ENCODE results near the gene ACOT8.

ACOT8 gene

DNA sequence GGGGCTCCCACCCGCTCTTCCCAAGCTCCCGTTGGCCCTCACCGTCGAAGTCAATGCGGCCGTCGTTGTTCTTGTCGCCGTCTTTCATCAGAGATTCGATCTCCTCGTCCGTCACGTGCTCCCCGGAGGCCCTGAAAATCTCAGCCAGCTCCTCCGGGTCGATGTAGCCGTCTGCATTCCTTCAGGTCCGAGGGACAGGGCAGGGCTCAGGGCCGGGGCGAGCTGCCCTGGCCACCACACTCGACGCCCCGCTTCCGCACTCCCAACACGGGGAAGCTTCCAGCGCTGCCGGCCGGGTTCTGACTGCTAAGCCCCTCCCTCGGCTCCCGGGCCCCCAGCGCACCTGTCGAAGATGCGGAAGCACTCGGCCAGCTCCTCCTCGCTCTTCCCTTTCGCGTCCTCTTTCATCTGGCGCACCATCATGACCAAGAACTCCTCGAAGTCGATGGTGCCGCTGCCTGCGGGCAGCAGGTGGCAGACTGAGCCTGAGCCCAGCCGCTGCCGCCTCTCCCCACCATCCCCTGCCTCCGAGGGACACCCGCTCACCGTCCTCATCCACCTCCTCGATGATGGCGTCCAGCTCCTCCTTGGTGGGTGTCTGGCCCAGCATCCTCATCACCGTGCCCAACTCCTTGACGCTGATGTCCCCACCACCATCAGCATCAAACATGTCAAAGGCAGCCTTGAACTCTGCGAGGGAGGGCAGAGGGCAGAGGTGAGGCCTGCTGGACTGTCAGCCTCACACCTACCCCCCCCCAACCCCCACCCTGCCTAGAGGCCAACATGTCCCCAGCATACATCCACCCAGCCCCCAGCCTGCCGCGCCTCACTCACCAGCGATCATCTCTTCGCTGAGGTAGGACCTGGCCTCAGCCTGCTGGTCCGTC is 33.0 kb downstream of the ACOT8 start:
- Histone ChIP-seq H3K4me3 (ENCODE audit: low read length) (no peak overlapping the region), H3K4me1 (ENCODE audit: low read length) (peaks cover 3% of the 10 kb centered on the region; the same call in 1 of the 2 replicates), H3K79me2 (ENCODE audit: low read length) (no peaks in the 10 kb centered on the region), H2AFZ (ENCODE audit: low read depth, low read length) (no peak overlapping the region; the same call in 1 of the 2 replicates), H3K9me3 (ENCODE audit: insufficient read depth, low read length) (no peaks in the 10 kb centered on the region), H3K27ac (ENCODE audit: low read length) (no peak overlapping the region), H3K4me2 (ENCODE audit: low read length) (no peak overlapping the region; the same call in 1 of the 2 replicates), H3K36me3 (replicated peaks; ENCODE audit: low read depth, low read length) (peaks cover 3% of the 10 kb centered on the region), H3K27me3 (ENCODE audit: low read depth, low read length) (peaks cover 9% of the 10 kb centered on the region; the same call in 1 of the 2 replicates), H4K20me1 (ENCODE audit: insufficient read depth, low read length) (no peaks in the 10 kb centered on the region), H3K9ac (ENCODE audit: low read length) (no peak overlapping the region)
- TF ChIP-seq, protein P1, sequence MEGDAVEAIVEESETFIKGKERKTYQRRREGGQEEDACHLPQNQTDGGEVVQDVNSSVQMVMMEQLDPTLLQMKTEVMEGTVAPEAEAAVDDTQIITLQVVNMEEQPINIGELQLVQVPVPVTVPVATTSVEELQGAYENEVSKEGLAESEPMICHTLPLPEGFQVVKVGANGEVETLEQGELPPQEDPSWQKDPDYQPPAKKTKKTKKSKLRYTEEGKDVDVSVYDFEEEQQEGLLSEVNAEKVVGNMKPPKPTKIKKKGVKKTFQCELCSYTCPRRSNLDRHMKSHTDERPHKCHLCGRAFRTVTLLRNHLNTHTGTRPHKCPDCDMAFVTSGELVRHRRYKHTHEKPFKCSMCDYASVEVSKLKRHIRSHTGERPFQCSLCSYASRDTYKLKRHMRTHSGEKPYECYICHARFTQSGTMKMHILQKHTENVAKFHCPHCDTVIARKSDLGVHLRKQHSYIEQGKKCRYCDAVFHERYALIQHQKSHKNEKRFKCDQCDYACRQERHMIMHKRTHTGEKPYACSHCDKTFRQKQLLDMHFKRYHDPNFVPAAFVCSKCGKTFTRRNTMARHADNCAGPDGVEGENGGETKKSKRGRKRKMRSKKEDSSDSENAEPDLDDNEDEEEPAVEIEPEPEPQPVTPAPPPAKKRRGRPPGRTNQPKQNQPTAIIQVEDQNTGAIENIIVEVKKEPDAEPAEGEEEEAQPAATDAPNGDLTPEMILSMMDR (IDR thresholded peaks at IDR 0.05; ENCODE audit: low read depth, low read length): peak; percentile 66
- TF ChIP-seq EZH2phosphoT487 (IDR thresholded peaks at IDR 0.05; ENCODE audit: low read depth): no peak

DNA sequence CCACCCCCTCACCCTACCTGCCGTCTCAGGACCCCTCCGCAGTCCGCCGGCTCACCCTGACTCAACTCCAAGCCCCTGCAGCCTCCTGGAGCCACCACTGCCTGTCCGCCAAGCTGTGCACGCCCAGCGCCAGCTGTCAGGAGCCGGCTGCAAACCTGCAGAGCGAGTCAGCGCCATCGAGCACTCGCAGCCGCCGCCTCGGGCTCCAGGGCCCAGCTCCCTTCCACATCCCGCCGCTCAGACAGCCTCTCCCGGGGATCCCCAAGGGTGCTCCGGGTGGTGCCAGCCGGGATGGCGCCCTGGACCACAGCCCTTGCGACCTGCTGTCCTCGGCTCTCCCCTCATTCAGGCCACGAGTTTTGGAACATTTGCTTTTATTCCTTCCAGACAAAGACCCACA is 34.3 kb downstream of the ACOT8 start:
- Histone ChIP-seq H3K27ac (ENCODE audit: low read length) (no peak overlapping the region), H4K20me1 (ENCODE audit: insufficient read depth, low read length) (no peaks in the 10 kb centered on the region), H3K4me1 (ENCODE audit: low read length) (peaks cover 3% of the 10 kb centered on the region; the same call in 1 of the 2 replicates), H3K79me2 (ENCODE audit: low read length) (no peaks in the 10 kb centered on the region), H3K27me3 (ENCODE audit: low read depth, low read length) (peaks cover 5% of the 10 kb centered on the region; the same call in 1 of the 2 replicates), H3K4me2 (ENCODE audit: low read length) (peak overlapping the region; percentile 31), H3K9ac (ENCODE audit: low read length) (no peak overlapping the region), H3K4me3 (ENCODE audit: low read length) (no peak overlapping the region), H2AFZ (ENCODE audit: low read depth, low read length) (no peak overlapping the region), H3K36me3 (replicated peaks; ENCODE audit: low read depth, low read length) (peaks cover 3% of the 10 kb centered on the region), H3K9me3 (ENCODE audit: insufficient read depth, low read length) (no peaks in the 10 kb centered on the region)
- TF ChIP-seq, protein P1 (IDR thresholded peaks at IDR 0.05; ENCODE audit: low read depth, low read length): no peak
- TF ChIP-seq EZH2phosphoT487 (IDR thresholded peaks at IDR 0.05; ENCODE audit: low read depth): no peak

DNA sequence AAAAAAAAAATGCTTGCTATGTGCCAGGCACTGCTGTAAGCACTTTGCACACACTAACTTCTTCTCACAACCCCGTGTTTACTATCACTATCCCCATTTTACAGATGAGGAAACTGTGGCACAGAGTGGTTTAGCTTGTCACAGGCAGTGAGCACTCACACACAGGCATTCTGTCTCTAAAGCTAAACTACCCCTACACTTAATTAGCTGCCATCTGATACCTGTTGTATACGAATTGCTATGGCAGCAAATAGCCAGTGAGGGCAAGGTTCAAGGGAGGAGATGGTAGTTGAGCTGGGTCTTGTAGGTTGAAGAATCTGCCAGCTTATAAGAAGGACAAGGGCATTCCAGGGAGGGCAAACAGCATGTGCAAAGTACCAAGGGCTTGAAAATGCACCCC is 35.2 kb downstream of the ACOT8 start:
- no peak overlapping the region for H3K9ac ChIP-seq (ENCODE audit: low read length)
- H3K9me3 ChIP-seq (ENCODE audit: insufficient read depth, low read length): no peaks in the 10 kb centered on the region
- no peak overlapping the region for H3K4me2 ChIP-seq (ENCODE audit: low read length)
- no peak overlapping the region for H3K27ac ChIP-seq (ENCODE audit: low read length)
- peaks cover 11% of the 10 kb centered on the region for H3K36me3 ChIP-seq (replicated peaks; ENCODE audit: low read depth, low read length)
- H3K27me3 ChIP-seq (ENCODE audit: low read depth, low read length): peaks cover 5% of the 10 kb centered on the region; the same call in 1 of the 2 replicates
- no peak overlapping the region for H2AFZ ChIP-seq (ENCODE audit: low read depth, low read length)
- H3K4me1 ChIP-seq (ENCODE audit: low read length): peaks cover 3% of the 10 kb centered on the region; the same call in 1 of the 2 replicates
- no peak for TF ChIP-seq EZH2phosphoT487 (IDR thresholded peaks at IDR 0.05; ENCODE audit: low read depth)
- TF ChIP-seq, protein P1 (IDR thresholded peaks at IDR 0.05; ENCODE audit: low read depth, low read length): no peak
- 0 out of 2 replicates have a peak, but pooled peaks cover 2% of the 10 kb centered on the region for H4K20me1 ChIP-seq (ENCODE audit: insufficient read depth, low read length)
- H3K79me2 ChIP-seq (ENCODE audit: low read length): no peaks in the 10 kb centered on the region
- H3K4me3 ChIP-seq (ENCODE audit: low read length): no peak overlapping the region

DNA sequence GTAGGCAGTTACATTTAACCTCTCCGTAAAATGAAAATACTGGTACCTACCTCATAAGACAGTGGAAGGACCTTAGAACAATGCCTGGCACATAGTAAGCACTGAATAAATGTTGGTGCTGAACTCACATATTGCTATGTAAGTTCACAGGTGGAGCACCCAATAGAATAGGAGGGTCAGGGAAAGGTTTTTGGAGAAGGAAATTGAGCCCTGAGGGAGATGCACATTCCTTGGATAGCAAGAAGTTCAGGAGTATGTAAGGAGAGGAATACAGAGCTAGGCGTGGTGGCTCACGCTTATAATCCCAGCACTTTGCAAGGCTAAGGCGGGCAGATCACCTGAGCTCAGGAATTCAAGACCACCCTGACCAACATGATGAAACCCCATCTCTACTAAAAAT is 37.7 kb downstream of the ACOT8 start:
- TF ChIP-seq, protein P1 (IDR thresholded peaks at IDR 0.05; ENCODE audit: low read depth, low read length): no peak
- TF ChIP-seq EZH2phosphoT487 (IDR thresholded peaks at IDR 0.05; ENCODE audit: low read depth): no peak
- H3K4me3 ChIP-seq (ENCODE audit: low read length): no peak overlapping the region
- H4K20me1 ChIP-seq (ENCODE audit: insufficient read depth, low read length): peaks cover 13% of the 10 kb centered on the region; the same call in 1 of the 2 replicates
- peaks cover 5% of the 10 kb centered on the region; the same call in 1 of the 2 replicates for H3K27me3 ChIP-seq (ENCODE audit: low read depth, low read length)
- no peaks in the 10 kb centered on the region for H3K9me3 ChIP-seq (ENCODE audit: insufficient read depth, low read length)
- no peak overlapping the region for H3K4me2 ChIP-seq (ENCODE audit: low read length)
- H3K27ac ChIP-seq (ENCODE audit: low read length): no peak overlapping the region
- H3K4me1 ChIP-seq (ENCODE audit: low read length): peaks cover 4% of the 10 kb centered on the region; the same call in 1 of the 2 replicates
- no peak overlapping the region for H2AFZ ChIP-seq (ENCODE audit: low read depth, low read length)
- H3K36me3 ChIP-seq (replicated peaks; ENCODE audit: low read depth, low read length): peaks cover 31% of the 10 kb centered on the region
- H3K9ac ChIP-seq (ENCODE audit: low read length): no peak overlapping the region
- H3K79me2 ChIP-seq (ENCODE audit: low read length): peaks cover 9% of the 10 kb centered on the region
